Endothelial cell of umbilical vein (primary cell): Measurements from ENCODE around the gene FBXL17. TPM values are rescaled to one million over a fixed set of nuclear protein-coding genes. Genes with fewer than 3 reads are reported as not detected.

Source experiments
- BruUV-seq: library from RNA; stranded (reverse); fragments of 400-500 nt; replicated peaks from 2 replicates; lab custom pipeline; 2021; lab: Mats Ljungman, UMichigan
- CTCF ChIA-PET: fragments of 300-600, 350-600 bp; sonication (Branson Sonifier 250); formaldehyde crosslinking; loops from one replicate; lab custom pipeline; 2021; ENCODE audit warnings: antibody characterized with exemption, inconsistent platforms; lab: Charles Lee
- POLR2A ChIA-PET: fragments of 300-600, 350-600 bp; sonication (Branson Sonifier 250); formaldehyde crosslinking; loops from one replicate; lab custom pipeline; 2021; ENCODE audit warnings: antibody characterized with exemption, inconsistent platforms; lab: Charles Lee
- DNase-seq: peaks from one replicate; pipeline ENCODE4 v3.0.0-alpha.2; 2011; ENCODE audit warnings: low read depth, low spot score
- FAIRE-seq: peaks from 2 replicates; lab custom pipeline; 2011; peaks lifted over from hg19 to GRCh38; lab: Jason Lieb, UNC
- H2AFZ ChIP-seq: 2 replicates; pipeline ENCODE4 v1.6.0; 2012; ENCODE audit warnings: low read depth, low read length, control low read depth, inconsistent platforms
- H3K27ac ChIP-seq: 2 replicates; pipeline ENCODE4 v1.5.1; 2011; ENCODE audit warnings: low read depth, mild to moderate bottlenecking, control low read depth, low read length, moderate library complexity; ENCODE audit not compliant: insufficient read depth
- H3K27me3 ChIP-seq, 2 experiments: 2 replicates each; pipeline versions ENCODE4 v1.6.0 to v1.6.1; 2011; ENCODE audit warnings: low read length in 2 of 2, mixed read lengths in 1 of 2; ENCODE audit not compliant: control insufficient read depth in 2 of 2, insufficient read depth in 2 of 2
- H3K36me3 ChIP-seq, 2 experiments: 2 replicates in 1 of 2; 3 replicates in 1 of 2; pipeline ENCODE4 v1.5.1; 2011; ENCODE audit warnings: low read length in 2 of 2, mild to moderate bottlenecking in 1 of 2, moderate library complexity in 1 of 2; ENCODE audit not compliant: control insufficient read depth in 2 of 2, insufficient read depth in 2 of 2; ENCODE audit errors: extremely low read depth in 1 of 2
- H3K4me1 ChIP-seq: 3 replicates; pipeline ENCODE4 v1.5.1; 2011; ENCODE audit warnings: mild to moderate bottlenecking, low read length; ENCODE audit not compliant: control insufficient read depth, insufficient read depth; ENCODE audit errors: extremely low read depth
- H3K4me2 ChIP-seq: 2 replicates; pipeline ENCODE4 v1.6.1; 2011; ENCODE audit warnings: low read length, control low read depth, mixed read lengths; ENCODE audit not compliant: insufficient read depth
- H3K4me3 ChIP-seq, 3 experiments: fragments of 200-600 bp in 1 of 3; sonication (generic), shearing (Covaris generic) in 1 of 3; replicated peaks in 1 of 3; 2 replicates each; pipeline ENCODE4 v1.5.1; 2011 to 2016; ENCODE audit warnings: control low read depth in 3 of 3, low read length in 3 of 3, mild to moderate bottlenecking in 2 of 3, inconsistent platforms in 1 of 3, low read depth in 1 of 3, moderate library complexity in 1 of 3; ENCODE audit not compliant: insufficient read depth in 1 of 3
- H3K79me2 ChIP-seq: 2 replicates; pipeline ENCODE4 v1.6.0; 2012; ENCODE audit warnings: low read length, inconsistent platforms; ENCODE audit not compliant: control insufficient read depth, insufficient read depth
- H3K9ac ChIP-seq: replicated peaks from 2 replicates; pipeline ENCODE3; 2011; ENCODE audit warnings: low read length, control low read depth; ENCODE audit not compliant: insufficient read depth; ENCODE audit errors: extremely low read depth
- H3K9me1 ChIP-seq: replicated peaks from 3 replicates; pipeline ENCODE4 v1.6.0; 2011; ENCODE audit warnings: mild to moderate bottlenecking, low read length; ENCODE audit not compliant: control insufficient read depth, insufficient read depth; ENCODE audit errors: extremely low read depth
- H3K9me3 ChIP-seq: replicated peaks from 2 replicates; pipeline ENCODE4 v1.5.1; 2012; ENCODE audit warnings: low read length, inconsistent platforms; ENCODE audit not compliant: control insufficient read depth, insufficient read depth
- H4K20me1 ChIP-seq: replicated peaks from 2 replicates; pipeline ENCODE3; 2011; ENCODE audit warnings: mild to moderate bottlenecking, low read length; ENCODE audit not compliant: control insufficient read depth, insufficient read depth; ENCODE audit errors: extremely low read depth
- EZH2 ChIP-seq: IDR thresholded peaks from 2 replicates; pipeline ENCODE4 v1.6.1; 2012; ENCODE audit warnings: borderline replicate concordance, low read depth, mild to moderate bottlenecking, moderate library complexity, low read length, inconsistent platforms; ENCODE audit not compliant: severe bottlenecking
- FOS ChIP-seq: IDR thresholded peaks from 2 replicates; pipeline ENCODE4 v1.6.1; 2011; ENCODE audit warnings: mild to moderate bottlenecking, low read length, moderate library complexity, borderline replicate concordance; ENCODE audit not compliant: insufficient read depth
- GATA2 ChIP-seq: IDR thresholded peaks from 2 replicates; pipeline ENCODE4 v1.7.0; 2011; ENCODE audit warnings: low read depth, mild to moderate bottlenecking, moderate library complexity, mixed read lengths, low read length; ENCODE audit not compliant: insufficient read length, insufficient read depth
- JUN ChIP-seq: IDR thresholded peaks from 2 replicates; pipeline ENCODE4 v1.6.1; 2011; ENCODE audit warnings: borderline replicate concordance, low read depth; ENCODE audit not compliant: insufficient read length, insufficient read depth
- MYC ChIP-seq: IDR thresholded peaks from one replicate; pipeline ENCODE4 v1.6.1; 2011; ENCODE audit warnings: mild to moderate bottlenecking, low read depth, low read length
- POLR2A ChIP-seq: IDR thresholded peaks from 2 replicates; pipeline ENCODE4 v1.6.1; 2012; ENCODE audit warnings: low read depth, mild to moderate bottlenecking, control low read depth, low read length
- POLR2AphosphoS5 ChIP-seq: IDR thresholded peaks from 2 replicates; pipeline ENCODE4 v1.6.1; 2012; ENCODE audit warnings: low read depth, mild to moderate bottlenecking, control low read depth, low read length, moderate library complexity; ENCODE audit not compliant: insufficient read depth
- dilution Hi-C: fragments of 300-500 bp; cut with MboI; formaldehyde crosslinking; loops from one replicate; pipeline ENCODE4 v1.15.0; 2019; ENCODE audit warnings: low sequenced_read_pairs; ENCODE audit not compliant: extremely low pct_ligation_motif_present
- intact Hi-C: fragments of 100-400 bp; cut with micrococcal nuclease; formaldehyde crosslinking; loops from one replicate; pipeline ENCODE4 v1.10.0; 2022
- polyA plus RNA-seq, 4 experiments: library from polyadenylated mRNA; depleted of rRNA in 3 of 4; stranded (reverse) in 3 of 4; unstranded in 1 of 4; fragments of >200 nt; gene quantifications; 2 replicates each; pipeline versions ENCODE4 v1.2.1 to v1.2.3, GENCODE V29; 2011 to 2012; ENCODE audit warnings: missing spikeins in 1 of 4
- total RNA-seq: library from RNA; stranded (reverse); gene quantifications from 2 replicates; pipeline ENCODE4 v1.2.3, GENCODE V29; 2021
- TF ChIP-seq, protein P1 (sequence below), 2 donors: IDR thresholded peaks; 1 replicate in 1 of 2; 2 replicates in 1 of 2; pipeline ENCODE4 v1.5.1; 2011; ENCODE audit warnings: low read length in 2 of 2, mild to moderate bottlenecking in 2 of 2, moderate library complexity in 2 of 2, control low read depth in 1 of 2, inconsistent platforms in 1 of 2, low read depth in 1 of 2; ENCODE audit not compliant: insufficient read depth in 1 of 2; ENCODE audit errors: extremely low read depth in 1 of 2
- TF ChIP-seq, protein P2 (sequence below): IDR thresholded peaks from 2 replicates; pipeline ENCODE4 v1.6.1; 2011; ENCODE audit not compliant: insufficient read depth, insufficient read length

FBXL17 gene
- total and polyA plus RNA-seq, 2 donors (not counting 3 experiments of a cell fraction or from before 2014, with no cell fraction given): 2.7 to 8.8 TPM

DNA sequence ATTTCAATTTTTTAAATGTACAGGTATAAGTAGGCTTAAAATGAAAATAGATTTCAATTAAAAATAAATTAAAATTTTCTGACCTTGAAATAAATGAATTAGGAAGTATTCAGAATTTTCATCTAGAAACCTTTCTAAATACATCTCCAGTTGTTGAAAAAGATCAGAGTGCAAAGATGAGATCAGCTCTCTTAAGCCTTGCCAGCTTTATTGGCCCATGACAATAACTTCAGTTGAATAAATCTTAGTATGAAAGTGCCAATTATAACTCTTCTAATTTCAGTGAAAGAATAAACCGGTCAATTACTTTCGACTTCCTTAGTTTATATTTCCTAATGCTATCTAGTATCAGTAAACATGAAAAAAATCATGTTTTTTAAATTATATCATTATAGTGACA, 117.4 kb downstream of the FBXL17 start:
- Histone ChIP-seq H3K9me1 (no peaks in the 10 kb centered on the region), H3K4me3 (no peak overlapping the region), H3K4me2 (no peak overlapping the region), H4K20me1 (no peaks in the 10 kb centered on the region), H3K79me2 (no peaks in the 10 kb centered on the region), H3K9me3 (no peaks in the 10 kb centered on the region), H3K4me1 (peaks cover 4% of the 10 kb centered on the region), H3K27ac (no peak overlapping the region), H3K36me3 (no peaks in the 10 kb centered on the region), H3K9ac (no peak overlapping the region), H3K27me3 (no peaks in the 10 kb centered on the region), H2AFZ (no peak overlapping the region)
- DNase-seq (no peak), FAIRE-seq (no peak)
- no TSS peak for BruUV-seq
- ChIA-PET CTCF (interaction anchor here (2.3 kb wide), 1 partner anchor 81 kb away, joined by 9 read pairs; no protein-coding TSS in a partner anchor), POLR2A (no interaction called here)
- no peak for TF ChIP-seq POLR2A
- no peak for TF ChIP-seq FOS
- TF ChIP-seq, protein P1, sequence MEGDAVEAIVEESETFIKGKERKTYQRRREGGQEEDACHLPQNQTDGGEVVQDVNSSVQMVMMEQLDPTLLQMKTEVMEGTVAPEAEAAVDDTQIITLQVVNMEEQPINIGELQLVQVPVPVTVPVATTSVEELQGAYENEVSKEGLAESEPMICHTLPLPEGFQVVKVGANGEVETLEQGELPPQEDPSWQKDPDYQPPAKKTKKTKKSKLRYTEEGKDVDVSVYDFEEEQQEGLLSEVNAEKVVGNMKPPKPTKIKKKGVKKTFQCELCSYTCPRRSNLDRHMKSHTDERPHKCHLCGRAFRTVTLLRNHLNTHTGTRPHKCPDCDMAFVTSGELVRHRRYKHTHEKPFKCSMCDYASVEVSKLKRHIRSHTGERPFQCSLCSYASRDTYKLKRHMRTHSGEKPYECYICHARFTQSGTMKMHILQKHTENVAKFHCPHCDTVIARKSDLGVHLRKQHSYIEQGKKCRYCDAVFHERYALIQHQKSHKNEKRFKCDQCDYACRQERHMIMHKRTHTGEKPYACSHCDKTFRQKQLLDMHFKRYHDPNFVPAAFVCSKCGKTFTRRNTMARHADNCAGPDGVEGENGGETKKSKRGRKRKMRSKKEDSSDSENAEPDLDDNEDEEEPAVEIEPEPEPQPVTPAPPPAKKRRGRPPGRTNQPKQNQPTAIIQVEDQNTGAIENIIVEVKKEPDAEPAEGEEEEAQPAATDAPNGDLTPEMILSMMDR (IDR thresholded peaks at IDR 0.05; ENCODE audit: extremely low read depth in 1 of 2, insufficient read depth in 1 of 2, low read depth in 1 of 2, low read length in 2 of 2): no peak
- TF ChIP-seq POLR2AphosphoS5: no peak
- TF ChIP-seq GATA2: no peak
- TF ChIP-seq, protein P2, sequence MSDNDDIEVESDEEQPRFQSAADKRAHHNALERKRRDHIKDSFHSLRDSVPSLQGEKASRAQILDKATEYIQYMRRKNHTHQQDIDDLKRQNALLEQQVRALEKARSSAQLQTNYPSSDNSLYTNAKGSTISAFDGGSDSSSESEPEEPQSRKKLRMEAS: no peak
- TF ChIP-seq EZH2: no peak
- TF ChIP-seq MYC: no peak
- TF ChIP-seq JUN: no peak
- intact Hi-C loops (no loop called here), dilution Hi-C loops (no loop called here)
